GM19351 (cell line): ENCODE results near the gene GNB3.
"Not testable (repeated sequence)": the region's sequence is repeated elsewhere in the genome, so short reads cannot be mapped to it uniquely, and the experiment has no call there.

Experiments used
- ATAC-seq: cut with Tn5 transposase; IDR thresholded peaks from one replicate; pipeline ENCODE4 v1.9.1; 2021; ENCODE audit warnings: mild to moderate bottlenecking, moderate library complexity; ENCODE audit not compliant: unreplicated experiment

Gene GNB3

DNA sequence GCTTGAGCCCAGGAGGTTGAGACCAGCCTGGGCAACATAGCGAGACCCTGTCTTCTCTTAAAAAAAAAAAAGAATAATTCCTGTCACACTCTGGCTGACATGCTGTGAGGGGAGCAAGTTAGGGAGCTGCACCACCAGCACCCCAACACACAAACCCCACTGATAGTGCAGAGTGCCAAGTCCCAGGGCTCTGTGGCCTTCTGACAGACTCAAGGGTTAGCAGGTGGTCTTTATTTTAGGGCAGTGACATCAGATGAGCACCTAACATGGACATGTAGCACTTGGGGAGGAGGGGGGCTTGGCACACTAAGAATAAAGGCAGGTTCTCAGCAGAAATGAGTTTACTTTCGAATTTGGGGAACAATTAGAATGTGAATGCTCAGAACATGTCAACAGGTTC lies 18.1 kb downstream of the GNB3 start:
- no peak for ATAC-seq

DNA sequence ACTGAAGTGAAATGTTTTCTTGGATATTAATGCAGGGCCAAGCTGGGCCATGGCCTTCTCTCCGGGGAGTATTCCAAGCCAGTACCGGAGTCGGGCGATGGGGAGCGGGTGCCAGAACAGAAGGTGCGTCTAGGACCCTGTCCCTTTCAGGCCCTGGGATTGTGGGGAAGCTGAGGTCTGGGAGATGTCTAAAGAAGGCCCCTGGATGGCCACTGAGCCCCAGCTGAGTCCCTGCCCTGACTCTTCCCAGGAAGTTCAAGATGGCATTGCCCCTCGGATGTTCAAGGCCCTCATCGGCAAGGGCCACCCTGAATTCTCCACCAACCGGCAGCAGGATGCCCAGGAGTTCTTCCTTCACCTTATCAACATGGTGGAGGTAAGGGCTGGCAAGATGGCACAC lies 19.4 kb downstream of the GNB3 start:
- no peak for ATAC-seq

DNA sequence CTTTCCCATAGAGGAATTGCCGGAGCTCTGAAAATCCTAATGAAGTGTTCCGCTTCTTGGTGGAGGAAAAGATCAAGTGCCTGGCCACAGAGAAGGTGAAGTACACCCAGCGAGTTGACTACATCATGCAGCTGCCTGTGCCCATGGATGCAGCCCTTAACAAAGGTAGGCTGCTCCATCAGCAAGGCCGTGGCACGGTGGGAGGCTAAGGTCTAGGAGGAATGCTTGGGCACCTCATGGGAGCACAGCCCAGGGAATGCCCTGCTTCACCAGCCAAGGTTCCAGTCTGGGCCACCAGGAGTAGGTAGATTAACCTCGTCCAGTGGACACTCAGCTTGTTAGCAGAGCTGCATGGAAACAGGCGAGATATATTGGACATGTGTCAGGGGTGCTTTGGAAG lies 20.2 kb downstream of the GNB3 start:
- no peak for ATAC-seq

DNA sequence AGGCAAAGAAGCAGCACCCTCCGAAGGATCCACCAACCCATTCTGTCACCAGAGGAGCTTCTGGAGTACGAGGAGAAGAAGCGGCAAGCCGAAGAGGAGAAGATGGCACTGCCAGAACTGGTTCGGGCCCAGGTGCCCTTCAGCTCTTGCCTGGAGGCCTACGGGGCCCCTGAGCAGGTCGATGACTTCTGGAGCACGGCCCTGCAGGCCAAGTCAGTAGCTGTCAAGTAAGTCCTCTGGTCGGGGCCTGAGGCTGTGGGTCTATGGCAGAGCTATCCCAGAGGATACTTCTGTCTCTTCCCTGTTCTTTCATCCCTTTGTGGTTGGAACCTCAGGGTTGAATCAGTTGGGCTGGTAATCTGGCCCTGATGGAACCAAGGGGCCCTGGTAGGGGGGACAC lies 20.7 kb downstream of the GNB3 start:
- ATAC-seq, result no peak

DNA sequence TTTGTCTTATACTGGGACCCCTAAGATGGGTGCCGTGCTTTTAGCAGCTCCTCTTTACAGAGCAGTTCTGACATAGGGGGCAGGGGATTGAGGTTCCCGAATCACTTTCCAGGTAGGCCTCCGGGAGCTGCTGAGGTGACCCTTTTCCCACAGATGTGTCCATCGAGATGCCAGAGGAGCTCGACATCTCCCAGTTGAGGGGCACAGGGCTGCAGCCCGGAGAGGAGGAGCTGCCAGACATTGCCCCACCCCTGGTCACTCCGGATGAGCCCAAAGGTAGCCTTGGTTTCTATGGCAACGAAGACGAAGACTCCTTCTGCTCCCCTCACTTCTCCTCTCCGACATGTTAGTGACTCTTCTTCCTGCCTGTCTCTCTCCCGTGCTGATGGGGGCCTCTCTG lies 22.3 kb downstream of the GNB3 start:
- ATAC-seq, result no peak

DNA sequence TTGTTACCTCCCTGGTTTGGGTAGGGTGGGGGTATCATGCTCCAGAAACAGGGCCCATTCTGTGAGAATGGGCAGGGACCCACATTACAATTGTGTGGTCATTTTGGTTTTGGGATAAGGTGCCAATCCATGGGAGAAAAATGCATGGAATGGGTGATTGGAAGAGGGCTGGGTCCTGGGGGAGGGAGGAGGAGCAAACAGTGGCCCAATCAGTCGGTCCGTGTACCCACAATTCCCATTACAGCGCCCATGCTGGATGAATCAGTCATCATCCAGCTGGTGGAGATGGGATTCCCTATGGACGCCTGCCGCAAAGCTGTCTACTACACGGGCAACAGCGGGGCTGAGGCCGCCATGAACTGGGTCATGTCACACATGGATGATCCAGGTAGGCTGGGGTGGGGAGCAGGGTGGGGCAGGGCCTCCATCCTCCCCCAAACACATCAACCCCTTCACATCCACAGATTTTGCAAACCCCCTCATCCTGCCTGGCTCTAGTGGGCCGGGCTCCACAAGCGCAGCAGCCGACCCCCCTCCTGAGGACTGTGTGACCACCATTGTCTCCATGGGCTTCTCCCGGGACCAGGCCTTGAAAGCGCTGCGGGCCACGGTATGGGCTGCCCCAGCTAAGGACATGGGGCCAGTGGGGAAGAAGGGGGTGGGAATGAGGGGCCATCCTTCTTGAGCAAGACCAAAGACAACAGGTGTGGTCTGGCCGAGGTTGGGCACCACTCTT lies 23.0 kb downstream of the GNB3 start:
- ATAC-seq, result no peak

DNA sequence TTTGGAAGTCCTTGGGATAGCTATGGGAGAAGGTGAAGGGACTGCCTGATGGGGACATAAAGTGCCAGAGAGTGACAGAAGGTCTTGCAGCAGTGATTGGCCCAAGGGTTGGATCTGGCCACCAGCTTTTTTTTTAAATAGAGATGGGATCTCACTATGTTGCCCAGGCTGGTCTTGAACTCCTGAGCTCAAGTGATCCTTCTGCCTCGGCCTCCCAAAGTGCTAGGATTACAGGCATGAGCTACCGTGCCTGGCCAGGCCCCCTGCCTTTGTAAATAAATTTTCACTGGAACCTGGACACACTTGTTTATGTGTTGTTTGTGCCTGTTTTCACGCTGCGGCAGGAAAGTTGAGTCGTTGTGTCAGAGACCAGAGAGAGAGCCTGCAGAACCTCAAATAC lies 24.6 kb downstream of the GNB3 start:
- not testable (repeated sequence) for ATAC-seq

DNA sequence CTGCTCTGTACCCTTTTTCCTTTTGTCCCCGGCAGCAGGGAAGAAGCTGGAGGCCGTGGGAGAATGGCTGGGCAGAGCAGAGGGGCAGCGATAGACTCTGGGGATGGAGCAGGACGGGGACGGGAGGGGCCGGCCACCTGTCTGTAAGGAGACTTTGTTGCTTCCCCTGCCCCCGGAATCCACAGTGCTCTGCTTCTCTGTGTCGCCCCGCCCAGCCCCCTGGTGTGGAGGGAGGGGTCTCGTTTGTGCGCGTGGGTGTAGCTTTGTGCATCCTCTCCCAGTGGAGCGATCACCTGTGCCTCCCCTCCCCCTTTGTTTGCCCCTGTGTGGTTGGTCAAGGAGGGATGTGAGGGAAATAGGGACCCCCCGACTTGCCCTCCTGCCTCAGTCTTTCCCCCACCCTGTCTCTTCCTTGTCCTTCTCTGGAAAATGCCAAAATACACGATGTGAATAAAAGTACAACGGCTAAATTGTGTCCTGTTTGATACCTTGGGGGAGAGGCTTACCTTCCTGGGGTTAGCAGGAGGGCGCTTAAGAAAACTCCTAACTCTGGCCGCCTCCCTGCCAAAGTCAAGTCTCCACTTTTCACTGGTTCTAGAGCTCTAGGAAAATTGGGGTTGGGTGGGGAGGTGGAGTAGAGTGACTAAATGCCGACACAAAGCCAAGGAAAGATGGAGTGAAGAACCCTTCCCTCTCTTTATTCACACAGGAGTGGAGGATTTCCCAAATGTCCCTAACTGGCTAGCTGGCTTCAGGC lies 25.6 kb downstream of the GNB3 start:
- ATAC-seq, result no peak

DNA sequence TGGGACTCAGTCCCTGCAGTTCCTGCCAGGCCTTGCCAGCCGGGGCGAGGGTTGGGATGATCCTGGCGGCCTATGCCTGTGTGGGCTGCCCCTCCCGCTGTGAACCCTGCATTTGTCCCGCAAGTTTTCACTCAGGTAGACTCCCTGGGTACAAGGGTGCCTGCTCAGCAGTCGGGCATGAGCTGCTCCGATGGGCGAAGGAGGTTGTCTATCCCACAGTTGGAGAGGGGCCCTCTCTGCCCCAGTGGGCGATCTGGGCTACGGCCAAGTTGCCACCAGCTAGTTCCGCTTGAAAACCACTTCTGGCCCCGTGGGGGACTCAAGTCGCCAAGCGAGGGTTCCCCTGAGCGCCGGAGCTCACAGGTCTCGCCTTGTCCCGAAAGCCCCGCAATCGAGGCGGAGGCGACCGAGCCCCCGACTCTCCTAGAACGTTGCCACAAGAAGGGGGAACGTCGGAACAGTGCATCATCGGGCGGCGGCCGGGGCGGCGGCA lies 26.2 kb downstream of the GNB3 start:
- peak; percentile 7 for ATAC-seq

DNA sequence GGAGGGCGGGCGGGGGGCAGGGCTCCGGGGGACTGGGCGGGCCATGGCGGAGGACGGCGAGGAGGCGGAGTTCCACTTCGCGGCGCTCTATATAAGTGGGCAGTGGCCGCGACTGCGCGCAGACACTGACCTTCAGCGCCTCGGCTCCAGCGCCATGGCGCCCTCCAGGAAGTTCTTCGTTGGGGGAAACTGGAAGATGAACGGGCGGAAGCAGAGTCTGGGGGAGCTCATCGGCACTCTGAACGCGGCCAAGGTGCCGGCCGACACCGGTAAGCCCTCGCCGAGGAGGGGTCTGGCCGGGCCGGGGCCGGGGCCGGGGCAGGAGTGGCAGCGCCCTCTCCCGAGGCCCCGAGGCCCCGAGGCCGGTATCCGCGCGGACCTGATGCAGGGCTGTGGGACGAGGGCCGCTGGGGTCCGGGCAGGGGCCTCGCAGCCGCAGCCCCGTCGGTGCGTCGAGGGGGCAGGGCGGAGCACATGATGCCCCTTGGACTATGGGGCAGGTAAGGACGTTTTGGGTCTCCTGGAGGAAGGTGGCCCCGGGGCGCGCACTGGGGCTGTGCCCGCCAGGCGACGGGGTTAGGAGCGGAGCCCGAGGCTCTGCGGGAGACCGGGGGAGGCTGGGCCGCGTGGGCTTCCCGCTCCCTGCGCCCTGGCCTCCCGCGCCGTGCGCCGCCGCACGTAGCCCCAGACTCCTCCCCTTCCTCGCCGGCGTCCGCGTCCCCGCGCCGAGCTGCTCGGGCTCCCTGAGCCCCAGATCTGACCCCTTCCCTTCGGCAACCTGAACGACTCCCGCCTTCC lies 26.9 kb downstream of the GNB3 start, which contains the start of gene TPI1:
Gene TPI1, plus strand, starts transcription at position 119 of the 798 bp plus-strand sequence. Its CDS starts 36 bp downstream, at position 155.
- ATAC-seq, result peak; percentile 63

DNA sequence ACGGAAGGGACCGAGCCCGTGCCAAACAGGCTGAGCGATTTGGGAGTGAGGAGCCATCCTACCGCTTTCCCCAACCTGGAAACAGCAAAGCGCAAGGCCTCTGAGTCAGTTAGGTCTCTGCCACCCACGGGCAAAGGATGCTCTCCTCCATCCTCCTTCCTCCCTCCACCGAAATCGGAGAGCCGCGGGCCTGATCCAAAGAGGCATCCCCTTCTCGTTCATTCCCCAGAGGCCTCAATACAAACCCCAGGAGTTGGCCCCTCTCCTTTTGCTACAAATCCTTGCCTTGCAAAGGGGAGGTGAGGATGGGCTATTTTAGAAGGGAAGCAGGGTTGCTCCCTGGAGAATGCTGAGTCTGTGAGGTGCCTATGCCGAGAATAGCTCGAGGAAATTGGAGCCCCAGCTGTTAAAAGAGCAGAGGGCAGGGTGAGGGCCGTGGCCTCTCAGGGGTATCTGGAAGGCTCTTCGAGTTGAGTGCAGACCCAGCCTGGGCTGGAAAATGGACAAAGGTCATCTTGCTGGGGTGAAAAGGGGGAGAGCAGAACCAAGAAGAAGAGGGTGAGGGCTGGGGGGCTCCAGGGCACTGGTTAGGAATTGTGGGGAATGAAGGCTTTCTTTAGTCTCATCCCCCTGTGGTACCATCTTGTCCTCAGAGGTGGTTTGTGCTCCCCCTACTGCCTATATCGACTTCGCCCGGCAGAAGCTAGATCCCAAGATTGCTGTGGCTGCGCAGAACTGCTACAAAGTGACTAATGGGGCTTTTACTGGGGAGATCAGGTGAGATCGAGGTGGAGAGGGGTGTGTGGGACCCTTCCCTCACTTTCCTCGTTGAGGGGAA lies 27.7 kb downstream of the GNB3 start:
- no peak for ATAC-seq

DNA sequence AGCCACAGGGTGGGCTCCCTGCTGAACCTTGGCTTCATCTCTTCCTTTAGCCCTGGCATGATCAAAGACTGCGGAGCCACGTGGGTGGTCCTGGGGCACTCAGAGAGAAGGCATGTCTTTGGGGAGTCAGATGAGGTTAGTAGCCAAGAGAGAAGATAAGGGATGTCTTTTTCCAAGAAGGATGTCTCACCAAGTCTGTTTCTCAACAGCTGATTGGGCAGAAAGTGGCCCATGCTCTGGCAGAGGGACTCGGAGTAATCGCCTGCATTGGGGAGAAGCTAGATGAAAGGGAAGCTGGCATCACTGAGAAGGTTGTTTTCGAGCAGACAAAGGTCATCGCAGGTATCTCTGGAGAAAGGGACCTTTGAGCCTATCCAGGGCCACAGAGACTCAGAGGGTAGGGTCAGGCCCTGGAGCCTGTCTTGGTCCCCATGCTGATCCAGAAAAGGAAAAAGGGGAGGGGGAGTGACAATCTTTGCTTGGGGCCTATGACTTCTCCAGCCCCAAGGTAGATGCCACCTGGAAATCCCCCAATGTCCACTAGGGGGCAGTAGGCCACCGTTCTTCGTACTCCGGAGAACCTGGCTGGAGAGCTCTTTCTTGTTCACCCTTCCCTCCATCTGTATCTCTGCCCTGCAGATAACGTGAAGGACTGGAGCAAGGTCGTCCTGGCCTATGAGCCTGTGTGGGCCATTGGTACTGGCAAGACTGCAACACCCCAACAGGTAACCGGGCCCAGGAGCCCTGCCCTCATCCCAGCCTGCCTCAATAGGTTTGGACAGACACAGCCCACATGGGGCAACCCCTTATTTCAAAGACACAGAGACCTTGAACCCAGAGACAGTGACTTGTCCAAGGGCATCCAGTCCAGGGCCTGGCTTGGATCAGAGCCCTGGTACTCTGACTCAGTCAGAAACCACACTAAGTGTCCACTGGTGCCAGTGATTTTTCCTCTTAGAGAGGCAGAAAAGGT lies 28.6 kb downstream of the GNB3 start:
- ATAC-seq, result no peak

DNA sequence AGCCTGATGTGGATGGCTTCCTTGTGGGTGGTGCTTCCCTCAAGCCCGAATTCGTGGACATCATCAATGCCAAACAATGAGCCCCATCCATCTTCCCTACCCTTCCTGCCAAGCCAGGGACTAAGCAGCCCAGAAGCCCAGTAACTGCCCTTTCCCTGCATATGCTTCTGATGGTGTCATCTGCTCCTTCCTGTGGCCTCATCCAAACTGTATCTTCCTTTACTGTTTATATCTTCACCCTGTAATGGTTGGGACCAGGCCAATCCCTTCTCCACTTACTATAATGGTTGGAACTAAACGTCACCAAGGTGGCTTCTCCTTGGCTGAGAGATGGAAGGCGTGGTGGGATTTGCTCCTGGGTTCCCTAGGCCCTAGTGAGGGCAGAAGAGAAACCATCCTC lies 29.6 kb downstream of the GNB3 start:
- not testable (repeated sequence) for ATAC-seq

DNA sequence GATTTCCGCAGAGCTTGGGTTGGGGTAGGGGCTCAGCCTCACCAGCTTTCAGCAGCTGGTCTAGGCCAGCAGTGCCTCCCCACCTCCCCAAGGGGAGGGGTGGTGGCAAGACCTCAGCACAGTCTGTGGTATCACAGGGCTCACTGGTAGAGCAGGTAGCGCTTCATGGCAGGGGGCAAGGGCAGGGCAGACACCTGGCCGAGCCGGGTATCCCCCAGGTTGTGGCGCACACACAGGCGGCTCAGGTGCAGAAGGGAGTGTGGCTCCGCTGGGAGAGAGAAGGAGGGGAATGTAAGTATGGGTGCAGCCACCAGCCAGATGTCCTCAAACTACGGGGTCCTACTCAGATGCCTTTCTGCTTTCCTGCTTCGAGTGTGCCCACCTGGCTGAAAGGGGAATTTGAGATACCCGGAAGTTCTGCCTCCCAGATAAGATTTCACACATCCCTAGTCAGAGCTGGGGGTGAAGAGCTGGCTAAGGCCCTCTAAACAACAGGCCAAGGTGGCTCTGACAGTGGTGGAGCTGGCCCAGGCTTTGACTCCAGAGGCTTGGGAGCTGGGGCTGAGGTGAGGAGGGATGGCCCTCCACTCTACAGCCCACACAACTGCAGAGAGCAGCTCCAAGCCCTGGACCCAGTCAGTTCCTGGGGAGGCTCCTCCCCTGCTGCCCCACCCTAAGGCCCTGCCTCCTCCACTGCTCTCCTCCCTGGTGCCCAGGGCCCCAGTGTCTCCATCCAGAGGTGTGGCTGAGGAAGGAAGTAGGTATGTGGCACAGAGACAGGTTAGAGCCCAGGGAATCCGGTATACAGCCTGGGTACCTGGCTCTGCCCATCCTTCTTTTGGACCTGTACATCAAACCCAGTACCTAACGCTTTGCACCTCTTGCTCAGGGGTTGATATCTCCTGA lies 30.6 kb downstream of the GNB3 start:
- no peak for ATAC-seq

DNA sequence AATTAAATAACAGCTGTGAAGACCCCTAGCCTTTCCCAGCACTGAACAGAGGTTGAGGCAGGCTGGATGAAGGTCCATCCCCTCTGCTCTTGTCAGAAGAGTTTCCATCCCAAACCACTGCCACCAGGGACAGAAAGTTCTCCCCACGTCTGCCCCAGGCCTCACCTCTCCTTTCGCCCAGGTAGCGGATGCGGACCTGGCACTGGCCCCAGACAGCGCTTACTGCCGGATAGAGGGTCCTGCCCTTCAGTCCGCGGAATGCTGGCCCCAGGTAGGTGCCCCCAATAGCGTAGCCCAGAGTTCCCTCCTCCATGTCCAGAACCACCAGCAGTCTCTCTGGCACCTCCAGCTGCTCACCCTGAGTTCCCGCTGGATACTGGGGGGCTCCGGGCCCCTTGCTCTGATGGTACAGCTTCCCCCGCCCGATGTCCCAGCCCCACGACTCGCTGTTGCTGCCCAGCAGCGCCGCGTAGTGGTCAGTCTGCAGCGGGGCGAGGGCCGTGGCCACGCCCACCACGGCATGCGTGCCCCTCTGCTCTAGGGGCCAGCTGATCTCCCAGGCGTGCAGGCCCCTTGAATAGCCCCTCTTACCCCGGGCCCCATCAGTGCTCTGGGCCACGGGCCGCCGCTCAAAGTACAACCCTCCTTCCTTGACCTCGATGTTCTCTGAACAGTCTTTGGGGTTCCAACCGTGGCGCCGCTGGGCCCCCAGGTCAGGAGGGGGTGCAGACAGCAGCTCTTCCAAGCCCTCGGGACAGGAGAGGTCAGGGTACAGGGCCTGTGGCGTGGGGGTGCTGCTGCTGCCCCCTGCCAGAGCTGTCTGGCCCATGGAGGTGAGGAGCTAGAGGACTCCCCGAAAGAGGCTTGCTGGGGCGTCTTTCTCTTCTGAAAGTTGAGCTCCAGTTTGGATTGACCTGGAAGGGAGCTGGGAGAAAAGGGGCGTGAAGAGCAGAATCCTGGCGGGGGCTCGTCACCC lies 31.6 kb downstream of the GNB3 start:
- ATAC-seq, result peak; percentile 38

DNA sequence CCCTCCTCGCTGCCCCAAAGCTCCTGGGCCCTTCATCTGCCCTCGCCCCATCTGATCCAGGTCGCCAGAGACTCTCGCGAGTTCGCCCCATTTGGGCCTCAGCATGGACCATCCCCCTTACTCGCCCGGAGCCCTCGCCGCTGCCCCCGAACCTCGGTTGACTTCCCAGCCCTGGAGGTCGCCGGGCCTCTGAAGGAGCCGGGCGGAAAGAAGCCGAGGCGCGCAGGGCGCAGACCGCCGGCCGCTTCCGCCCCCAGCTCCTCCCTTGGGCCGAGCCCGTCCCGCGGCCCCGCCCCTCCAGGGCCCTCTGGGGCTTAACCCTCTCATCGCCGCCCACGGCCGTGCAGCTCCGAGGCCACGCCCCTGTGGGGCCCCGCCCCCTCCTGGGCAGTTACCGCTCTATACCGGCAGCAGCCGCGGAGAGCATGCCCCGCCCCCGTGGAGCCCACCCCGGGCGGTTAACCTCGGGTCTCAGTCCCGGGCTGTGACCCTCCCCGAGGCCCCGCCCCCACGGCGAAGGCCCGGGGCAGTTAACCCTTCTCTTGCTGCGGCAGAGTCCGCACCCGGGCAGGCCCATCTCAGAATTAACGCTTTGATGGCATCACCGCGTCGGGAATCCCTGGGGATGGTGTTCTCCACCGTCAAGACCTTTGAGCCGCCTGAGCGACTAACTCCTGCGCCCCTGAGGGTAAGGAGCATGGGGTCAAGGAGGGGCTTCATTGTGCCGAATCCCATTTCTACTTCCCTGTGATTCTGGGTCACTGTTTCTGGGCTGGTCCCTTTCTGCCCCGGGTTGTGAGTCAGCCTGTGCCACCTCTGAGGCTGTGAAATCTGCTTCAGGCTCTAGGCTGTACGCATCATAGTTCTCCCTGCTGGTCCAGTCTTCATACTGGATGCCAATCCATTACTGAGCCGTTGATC lies 32.6 kb downstream of the GNB3 start, which contains the start of gene SPSB2:
Gene SPSB2, minus strand, starts transcription at position 210 of the 921 bp plus-strand sequence. CDS start 402 bp downstream, outside the sequence.
- peak; percentile 80 for ATAC-seq
